Urothelium cell line (cell line): ENCODE data around the gene GLP2R.

Experiments
- DNase-seq: peaks from one replicate; pipeline ENCODE4 v3.0.0; 2011; ENCODE audit warnings: low spot score, mixed read lengths
- FAIRE-seq: peaks from 2 replicates; lab custom pipeline; 2011; peaks lifted over from hg19 to GRCh38; lab: Jason Lieb, UNC

The GLP2R gene

GRCh38 chr17:9895923-9896322 is 70.2 kb downstream of the GLP2R start:
- DNase-seq (no peak), FAIRE-seq (no peak)

DNA sequence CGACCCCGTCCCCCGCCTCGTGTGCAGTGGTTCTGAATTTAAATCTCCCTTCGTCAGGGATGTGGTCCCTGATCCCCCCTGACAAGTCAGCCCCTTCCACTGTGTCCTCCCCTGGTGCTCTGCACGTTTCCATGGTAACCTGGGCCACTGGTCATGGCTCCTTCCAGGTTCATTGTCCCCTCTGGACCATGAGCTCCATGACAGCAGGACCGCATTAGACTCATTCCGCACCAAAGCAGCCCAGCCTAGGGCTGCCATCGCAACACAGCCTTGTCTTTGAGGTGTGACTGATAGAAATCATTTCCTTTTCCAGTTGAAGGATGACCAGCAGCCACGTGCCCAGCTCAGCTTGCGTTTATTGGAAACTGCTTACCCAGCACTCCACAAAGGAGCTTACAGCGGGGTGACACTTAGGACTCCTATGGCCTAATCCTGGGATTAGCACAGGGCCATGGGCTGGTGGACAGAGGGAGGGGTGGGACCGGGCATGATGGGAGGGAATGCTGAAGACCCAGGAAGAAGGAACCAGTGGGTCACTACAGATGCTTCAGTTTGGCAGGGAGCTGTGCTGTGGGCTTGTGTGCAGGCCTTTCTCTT is 71.7 kb downstream of the GLP2R start:
- DNase-seq (no peak), FAIRE-seq (no peak)

DNA sequence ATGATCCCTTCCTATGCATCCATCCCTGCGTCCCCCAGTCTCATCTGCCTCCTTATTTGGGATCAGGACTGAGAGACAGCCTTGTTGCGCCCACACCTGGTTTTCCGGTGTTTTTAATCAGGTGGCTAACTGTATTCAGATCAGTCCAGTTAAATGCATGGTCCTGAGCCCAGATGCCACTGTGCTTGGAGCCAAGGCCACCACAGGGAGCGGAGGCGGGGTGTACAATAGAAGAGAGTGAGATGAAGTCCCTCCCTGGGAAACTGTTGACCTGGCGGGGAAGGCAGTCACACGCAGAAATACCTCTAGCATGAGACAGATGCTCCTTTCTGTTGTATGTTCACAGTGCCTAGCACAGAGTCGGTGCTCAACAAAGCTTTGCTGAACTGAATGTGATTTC is 73.1 kb downstream of the GLP2R start:
- FAIRE-seq (no peak), DNase-seq (no peak)

GRCh38 chr17:9899280-9900043 is 73.7 kb downstream of the GLP2R start:
- FAIRE-seq (no peak), DNase-seq (no peak)

GRCh38 chr17:9900044-9900594 is 74.4 kb downstream of the GLP2R start:
- DNase-seq: no peak
- FAIRE-seq: no peak

- FAIRE-seq (no peak), DNase-seq (peak; percentile 39)
Observed at GRCh38 chr17:9900784-9901183, 75.1 kb downstream of the GLP2R start.

- FAIRE-seq: no peak
- no peak for DNase-seq
Observed at GRCh38 chr17:9902120-9902519, 76.4 kb downstream of the GLP2R start.

GRCh38 chr17:9904277-9905077 is 78.8 kb downstream of the GLP2R start:
- no peak for FAIRE-seq
- DNase-seq: no peak

DNA sequence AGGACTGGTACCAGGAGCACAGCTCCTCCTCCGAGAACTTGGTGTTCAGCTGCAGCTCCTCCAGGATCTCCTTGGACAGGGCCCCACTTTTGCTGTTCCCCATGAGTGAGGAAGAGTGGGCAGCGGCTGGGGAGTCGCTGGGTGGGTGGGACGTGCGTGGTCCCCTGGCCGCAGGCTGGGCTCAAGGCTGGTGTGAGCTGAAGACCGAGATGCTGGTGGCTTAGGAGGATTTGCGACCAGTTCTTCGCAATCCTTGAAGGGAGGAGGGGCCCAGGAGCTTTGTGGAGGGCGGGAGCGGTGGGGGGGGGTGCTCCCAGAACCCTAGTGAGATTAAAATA is 79.3 kb downstream of the GLP2R start, which contains the start of gene RCVRN:
TSS of gene RCVRN (minus strand) at position 194 of the 338 bp plus-strand sequence. CDS start at position 103, 91 bp downstream.
- FAIRE-seq (no peak), DNase-seq (no peak)

DNA sequence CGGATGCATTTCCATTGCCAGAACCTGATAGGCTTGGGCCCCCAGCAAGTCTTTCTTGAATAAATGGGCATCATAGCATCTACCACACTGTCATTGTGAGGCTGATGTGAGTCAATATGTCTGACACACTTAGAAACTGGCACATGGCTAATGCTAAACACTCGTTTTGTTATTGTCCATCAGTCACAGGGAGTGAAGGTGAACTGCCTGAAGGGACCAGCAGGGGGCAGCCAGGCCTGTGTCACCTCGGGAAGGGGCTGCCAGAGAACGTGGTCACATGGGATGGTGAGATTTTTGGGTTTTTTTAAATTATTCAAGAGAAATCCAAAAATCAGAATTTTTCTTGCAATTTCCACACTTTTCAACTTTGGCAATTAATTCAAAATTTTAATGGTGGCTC is 80.2 kb downstream of the GLP2R start:
- FAIRE-seq: no peak
- no peak for DNase-seq

DNA sequence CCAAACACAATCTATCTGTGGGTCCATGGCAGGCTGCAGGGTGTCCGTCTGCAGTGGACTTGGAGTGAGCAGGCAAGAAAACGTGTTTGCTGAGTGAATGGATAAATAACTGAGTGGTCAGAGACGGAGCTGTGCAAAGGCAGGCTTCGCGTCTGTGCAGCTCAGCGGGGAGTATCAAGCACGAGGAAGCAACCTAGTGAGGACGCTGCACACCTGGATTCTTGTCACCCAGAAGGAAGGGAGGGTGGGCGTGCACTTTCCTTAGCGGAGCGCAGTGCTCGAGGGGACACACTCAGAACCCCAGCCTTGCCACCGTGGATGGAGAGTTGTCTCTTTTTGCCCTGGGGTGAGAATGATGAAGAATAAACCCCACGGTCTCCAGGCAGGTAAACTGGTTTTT is 80.9 kb downstream of the GLP2R start:
- DNase-seq: no peak
- no peak for FAIRE-seq

DNA sequence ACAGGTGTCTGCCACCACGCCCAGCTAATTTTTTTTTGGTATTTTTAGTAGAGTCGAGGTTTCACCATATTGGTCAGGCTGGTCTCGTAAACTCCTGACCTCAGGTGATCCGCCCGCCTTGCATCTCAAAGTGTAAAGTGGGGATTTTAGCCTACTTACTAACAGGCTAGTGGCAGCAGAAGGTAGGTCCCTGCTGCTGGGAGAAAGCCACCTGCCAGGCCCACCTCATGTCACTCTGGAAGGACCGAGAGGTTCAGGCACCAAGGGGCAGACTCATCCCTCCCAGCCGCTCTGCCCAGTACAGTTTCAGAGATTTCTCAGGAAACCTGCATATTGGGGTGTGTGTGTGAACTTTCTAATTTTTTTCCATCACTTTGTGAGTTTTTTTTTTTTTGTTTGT is 81.4 kb downstream of the GLP2R start:
- no peak for FAIRE-seq
- no peak for DNase-seq

DNA sequence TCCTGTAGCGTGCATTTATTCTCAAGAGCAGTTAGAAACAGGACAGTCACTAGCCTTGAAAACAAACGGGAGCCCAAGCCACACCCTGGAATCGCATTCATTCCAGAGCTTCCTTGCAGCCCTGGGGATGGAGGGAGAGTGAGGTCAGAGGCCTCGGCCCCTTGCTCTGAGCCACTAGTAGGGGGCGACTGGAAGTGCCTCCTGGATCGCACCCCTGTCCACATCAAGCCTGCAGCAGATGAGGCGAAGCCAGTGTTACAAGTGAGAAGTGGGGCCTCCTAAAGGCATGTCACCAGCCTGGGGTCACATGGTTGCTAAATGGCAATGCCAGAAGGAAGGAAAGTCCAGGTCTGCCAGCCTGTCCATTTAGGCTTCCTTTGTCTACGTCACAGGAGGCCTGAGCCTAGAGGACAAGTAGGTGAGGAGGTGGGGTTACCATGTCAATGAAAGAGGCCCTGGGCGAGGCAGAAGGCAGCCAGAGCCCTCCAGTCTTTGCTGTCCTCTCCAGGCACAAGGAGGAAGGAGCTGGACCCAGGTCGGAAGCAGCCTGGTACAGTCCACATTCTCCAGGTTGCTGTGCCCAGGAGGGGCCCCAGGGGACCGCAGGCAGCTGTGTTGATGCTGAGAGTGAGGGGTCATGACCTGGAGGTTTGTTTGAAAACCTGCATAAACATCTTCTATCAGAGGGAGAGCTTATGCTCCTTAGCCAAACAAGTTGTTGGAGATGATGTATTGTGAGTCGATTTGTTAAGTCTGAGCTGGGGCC is 82.3 kb downstream of the GLP2R start:
- no peak for DNase-seq
- no peak for FAIRE-seq

GRCh38 chr17:9908649-9909042 is 82.9 kb downstream of the GLP2R start:
- DNase-seq: no peak
- FAIRE-seq: no peak

- DNase-seq (no peak), FAIRE-seq (no peak)
Observed at GRCh38 chr17:9911089-9911488, 85.4 kb downstream of the GLP2R start.

GRCh38 chr17:9912121-9913099 is 86.7 kb downstream of the GLP2R start:
- no peak for DNase-seq

DNA sequence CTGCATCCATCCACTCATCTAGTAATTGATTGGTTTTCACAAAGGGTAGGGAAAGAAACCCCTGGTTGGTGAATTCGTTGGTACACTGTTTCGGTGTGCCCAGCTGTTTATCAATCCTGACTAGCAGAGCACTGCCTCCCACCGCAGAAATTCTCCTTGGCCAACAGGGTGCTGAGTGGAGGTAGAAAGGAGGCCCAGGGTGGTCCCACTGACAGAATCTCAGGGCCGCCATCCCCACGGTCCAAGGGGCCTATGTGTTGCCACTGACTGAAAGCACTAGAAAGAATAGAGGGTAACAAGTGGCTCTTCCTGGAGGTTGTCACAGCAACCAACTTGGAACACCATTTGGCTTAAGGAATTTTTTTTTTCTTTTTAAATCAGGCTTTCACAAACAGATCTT is 87.8 kb downstream of the GLP2R start:
- FAIRE-seq: no peak
- DNase-seq: no peak

More at GRCh38 chr17:9912121-9913099, 86.7 kb downstream of the GLP2R start:
- no peak for FAIRE-seq

DNA sequence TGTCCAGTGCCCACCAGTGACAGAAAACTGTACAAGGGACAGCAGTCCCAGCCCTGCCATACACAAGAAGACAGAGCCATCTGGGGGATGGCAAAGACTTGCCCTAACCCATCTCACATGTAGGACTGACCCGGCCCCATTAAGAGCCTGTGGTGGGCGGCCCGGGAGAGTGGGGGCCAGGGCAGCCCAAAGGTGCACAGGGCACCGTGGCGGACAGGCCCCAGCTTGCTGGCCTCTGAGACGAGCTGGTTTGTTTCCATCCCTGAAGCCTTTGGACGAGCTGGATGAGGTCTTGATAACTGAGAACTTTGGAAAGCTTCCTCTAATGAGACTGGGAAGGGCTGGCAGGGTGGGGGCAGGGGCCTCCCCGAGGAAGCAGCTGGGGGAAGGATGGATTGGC is 90.4 kb downstream of the GLP2R start:
- DNase-seq (no peak), FAIRE-seq (no peak)

DNA sequence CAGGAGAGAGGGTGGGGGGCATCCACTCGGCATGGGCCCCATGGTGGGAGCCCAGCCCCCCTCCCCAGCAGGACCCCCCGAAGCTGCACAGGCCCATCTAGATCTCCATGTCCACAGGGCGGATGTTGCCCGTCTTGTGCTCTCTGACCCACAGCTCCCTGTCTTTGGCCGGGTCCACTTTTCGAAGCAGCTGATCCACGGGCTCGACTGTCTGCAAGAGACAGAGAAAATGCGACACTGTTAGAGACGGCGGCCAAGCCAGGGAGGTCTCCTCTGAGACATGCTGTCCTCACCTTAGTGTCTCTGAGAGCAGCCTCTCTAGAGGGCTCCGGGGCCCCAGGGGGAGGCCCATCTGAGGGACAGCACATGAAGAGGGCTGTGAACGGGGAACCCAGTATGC is 91.4 kb downstream of the GLP2R start:
- FAIRE-seq (no peak), DNase-seq (no peak)

DNA sequence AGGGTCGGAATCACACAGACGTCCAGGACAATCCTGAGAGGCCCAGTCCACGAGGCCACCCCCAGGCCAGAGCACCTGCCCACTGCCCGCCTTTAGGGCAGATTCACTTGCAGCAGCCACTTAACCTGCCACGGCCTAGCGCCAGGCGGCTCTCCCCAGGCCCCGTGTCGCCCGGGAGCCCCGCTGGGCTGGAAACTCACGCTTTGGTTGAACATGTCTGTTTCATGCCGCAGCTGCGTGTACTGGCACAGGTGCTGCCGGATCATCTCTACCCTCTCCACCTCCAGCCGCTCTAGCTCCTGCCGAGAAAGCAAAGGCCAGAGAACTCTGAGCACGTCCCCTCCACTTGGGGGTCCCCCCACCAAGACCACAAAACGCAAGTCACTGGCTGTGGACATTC is 92.1 kb downstream of the GLP2R start:
- no peak for DNase-seq
- FAIRE-seq: no peak
